Measurements from ENCODE around the gene GABRB2. TPM values are rescaled to one million over a fixed set of nuclear protein-coding genes. Genes with fewer than 3 reads are reported as not detected.

GABRB2 gene
- total RNA-seq, 1 donor from 2014 or later: not detected

DNA sequence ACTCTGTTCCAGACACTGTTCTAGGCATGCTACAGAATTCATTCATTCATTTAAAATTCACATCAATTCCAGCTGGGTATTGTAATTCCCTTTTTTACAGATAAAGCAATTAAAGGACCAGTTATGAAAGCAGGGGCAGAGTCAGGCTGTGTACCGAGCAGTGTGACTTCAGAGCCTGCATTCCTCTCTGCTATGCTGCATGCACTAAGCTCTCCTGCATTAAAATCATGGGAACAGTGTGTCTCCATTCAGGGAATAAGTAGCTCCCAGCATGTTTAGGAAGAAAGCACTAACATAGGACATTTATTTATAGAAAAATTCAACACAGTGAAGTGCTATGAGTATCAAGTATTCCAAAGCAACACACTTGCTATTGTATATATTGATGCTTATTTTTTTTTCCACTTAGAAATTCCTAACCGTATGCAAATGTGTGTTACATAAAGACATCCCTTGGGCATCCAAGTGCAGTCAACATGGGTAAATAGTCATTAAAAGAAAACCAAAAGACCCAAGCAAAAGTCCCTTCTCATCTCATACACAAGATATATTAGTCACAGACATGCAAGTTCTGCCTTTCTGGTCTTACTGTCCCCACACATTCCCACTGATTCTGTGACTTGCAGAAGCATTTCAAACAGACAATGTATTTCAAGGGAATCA lies 173.7 kb downstream of the GABRB2 start:
- no peaks in the 10 kb centered on the region for H3K27me3 ChIP-seq (ENCODE audit: control insufficient read depth, insufficient read depth, low read length)
- H3K4me3 ChIP-seq (ENCODE audit: low read depth, low read length): no peak overlapping the region
- no peak for DNase-seq (ENCODE audit: low read depth)
- H3K36me3 ChIP-seq (ENCODE audit: control insufficient read depth, insufficient read depth, low read length): no peaks in the 10 kb centered on the region
- TF ChIP-seq, protein P1, sequence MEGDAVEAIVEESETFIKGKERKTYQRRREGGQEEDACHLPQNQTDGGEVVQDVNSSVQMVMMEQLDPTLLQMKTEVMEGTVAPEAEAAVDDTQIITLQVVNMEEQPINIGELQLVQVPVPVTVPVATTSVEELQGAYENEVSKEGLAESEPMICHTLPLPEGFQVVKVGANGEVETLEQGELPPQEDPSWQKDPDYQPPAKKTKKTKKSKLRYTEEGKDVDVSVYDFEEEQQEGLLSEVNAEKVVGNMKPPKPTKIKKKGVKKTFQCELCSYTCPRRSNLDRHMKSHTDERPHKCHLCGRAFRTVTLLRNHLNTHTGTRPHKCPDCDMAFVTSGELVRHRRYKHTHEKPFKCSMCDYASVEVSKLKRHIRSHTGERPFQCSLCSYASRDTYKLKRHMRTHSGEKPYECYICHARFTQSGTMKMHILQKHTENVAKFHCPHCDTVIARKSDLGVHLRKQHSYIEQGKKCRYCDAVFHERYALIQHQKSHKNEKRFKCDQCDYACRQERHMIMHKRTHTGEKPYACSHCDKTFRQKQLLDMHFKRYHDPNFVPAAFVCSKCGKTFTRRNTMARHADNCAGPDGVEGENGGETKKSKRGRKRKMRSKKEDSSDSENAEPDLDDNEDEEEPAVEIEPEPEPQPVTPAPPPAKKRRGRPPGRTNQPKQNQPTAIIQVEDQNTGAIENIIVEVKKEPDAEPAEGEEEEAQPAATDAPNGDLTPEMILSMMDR (IDR thresholded peaks at IDR 0.05; ENCODE audit: insufficient read depth, low read length, poor library complexity, severe bottlenecking): no peak

DNA sequence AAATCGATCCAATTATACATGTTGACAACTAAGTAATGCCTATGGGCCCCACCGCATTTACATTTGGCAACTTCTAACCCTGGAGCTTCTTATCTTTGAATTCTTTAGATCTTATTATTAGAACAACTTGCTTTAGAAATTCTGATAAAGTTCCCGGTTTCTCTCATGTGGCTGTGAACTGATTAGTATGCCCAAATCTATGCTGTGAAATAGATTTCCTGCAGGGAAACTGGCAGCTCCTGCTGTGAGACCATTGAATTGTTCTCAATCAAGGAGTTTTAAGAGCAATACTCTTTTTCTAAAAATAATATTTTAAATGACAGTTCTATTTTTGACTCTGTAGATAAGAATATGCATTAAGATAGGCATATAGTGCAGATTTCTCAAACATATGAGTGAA lies 177.5 kb downstream of the GABRB2 start:
- no peaks in the 10 kb centered on the region for H3K36me3 ChIP-seq (ENCODE audit: control insufficient read depth, insufficient read depth, low read length)
- no peak for DNase-seq (ENCODE audit: low read depth)
- H3K27me3 ChIP-seq (ENCODE audit: control insufficient read depth, insufficient read depth, low read length): no peaks in the 10 kb centered on the region
- no peak overlapping the region for H3K4me3 ChIP-seq (ENCODE audit: low read depth, low read length)
- TF ChIP-seq, protein P1 (IDR thresholded peaks at IDR 0.05; ENCODE audit: insufficient read depth, low read length, poor library complexity, severe bottlenecking): no peak

- DNase-seq (ENCODE audit: low read depth): no peak
- TF ChIP-seq, protein P1 (IDR thresholded peaks at IDR 0.05; ENCODE audit: insufficient read depth, low read length, poor library complexity, severe bottlenecking): no peak
Observed at GRCh38 chr5:161358446-161358845, 188.1 kb downstream of the GABRB2 start.

GRCh38 chr5:161344234-161344633 lies 202.3 kb downstream of the GABRB2 start:
- H3K36me3 ChIP-seq (ENCODE audit: control insufficient read depth, insufficient read depth, low read length): no peaks in the 10 kb centered on the region
- DNase-seq (ENCODE audit: low read depth): no peak
- TF ChIP-seq, protein P1 (IDR thresholded peaks at IDR 0.05; ENCODE audit: insufficient read depth, low read length, poor library complexity, severe bottlenecking): no peak
- no peak overlapping the region for H3K4me3 ChIP-seq (ENCODE audit: low read depth, low read length)
- H3K27me3 ChIP-seq (ENCODE audit: control insufficient read depth, insufficient read depth, low read length): no peaks in the 10 kb centered on the region

More at GRCh38 chr5:161358446-161358845, 188.1 kb downstream of the GABRB2 start:
- Histone ChIP-seq H3K27me3 (ENCODE audit: control insufficient read depth, insufficient read depth, low read length) (no peaks in the 10 kb centered on the region), H3K36me3 (ENCODE audit: control insufficient read depth, insufficient read depth, low read length) (no peaks in the 10 kb centered on the region), H3K4me3 (ENCODE audit: low read depth, low read length) (no peak overlapping the region)

DNA sequence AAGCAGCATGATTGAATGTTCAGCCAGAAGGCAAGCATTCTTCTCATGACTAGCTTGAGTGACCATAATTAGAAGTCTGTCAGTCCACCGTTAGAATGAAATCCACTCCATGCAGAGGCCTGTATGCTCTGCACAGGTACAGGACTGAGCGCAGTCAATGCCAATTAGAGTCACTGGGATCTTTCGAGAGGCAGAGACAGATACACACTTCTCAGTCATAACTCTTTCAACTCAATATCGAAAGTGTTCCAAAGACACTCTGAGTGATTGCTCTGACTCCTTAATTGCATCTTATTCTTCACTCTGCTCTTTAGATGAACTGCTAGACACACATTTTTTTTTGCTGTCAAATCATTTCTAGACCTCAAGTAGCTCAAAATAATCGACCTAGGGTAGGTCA lies 203.6 kb downstream of the GABRB2 start:
- Histone ChIP-seq H3K27me3 (ENCODE audit: control insufficient read depth, insufficient read depth, low read length) (no peaks in the 10 kb centered on the region), H3K36me3 (ENCODE audit: control insufficient read depth, insufficient read depth, low read length) (no peaks in the 10 kb centered on the region), H3K4me3 (ENCODE audit: low read depth, low read length) (no peak overlapping the region)
- DNase-seq (ENCODE audit: low read depth): no peak
- TF ChIP-seq, protein P1 (IDR thresholded peaks at IDR 0.05; ENCODE audit: insufficient read depth, low read length, poor library complexity, severe bottlenecking): no peak

GRCh38 chr5:161340012-161340411 lies 206.5 kb downstream of the GABRB2 start:
- Histone ChIP-seq H3K27me3 (ENCODE audit: control insufficient read depth, insufficient read depth, low read length) (no peaks in the 10 kb centered on the region), H3K36me3 (ENCODE audit: control insufficient read depth, insufficient read depth, low read length) (no peaks in the 10 kb centered on the region), H3K4me3 (ENCODE audit: low read depth, low read length) (no peak overlapping the region)
- no peak for DNase-seq (ENCODE audit: low read depth)
- TF ChIP-seq, protein P1 (IDR thresholded peaks at IDR 0.05; ENCODE audit: insufficient read depth, low read length, poor library complexity, severe bottlenecking): no peak

Measured in kidney epithelial cell (primary cell).